NT2/D1 (cell line): ENCODE data around the gene PRKAR2A.
"Not testable (repeated sequence)": the region's sequence is repeated elsewhere in the genome, so short reads cannot be mapped to it uniquely, and the experiment has no call there.

Experiments used
- SUZ12 ChIP-seq: IDR thresholded peaks from 2 replicates; pipeline ENCODE4 v1.6.1; 2011; ENCODE audit not compliant: insufficient read length, insufficient read depth; ENCODE audit errors: extremely low read depth
- YY1 ChIP-seq: IDR thresholded peaks from 2 replicates; pipeline ENCODE4 v1.6.1; 2011; ENCODE audit not compliant: insufficient read length, insufficient read depth
- ZNF274 ChIP-seq: IDR thresholded peaks from 2 replicates; pipeline ENCODE4 v1.6.1; 2011; ENCODE audit warnings: mild to moderate bottlenecking, low read depth, low read length

GRCh38 chr3:48800831-48801230, 46.8 kb downstream of the PRKAR2A start:
- not testable (repeated sequence) for TF ChIP-seq SUZ12, YY1, ZNF274
